ENCODE data around the gene KLB. TPM values are rescaled to one million over a fixed set of nuclear protein-coding genes. Genes with fewer than 3 reads are reported as not detected.

KLB gene
- total RNA-seq, 1 experiment from 2014 or later, result not detected

GRCh38 chr4:39464886-39465501, 58.3 kb downstream of the KLB start:
- Histone ChIP-seq H3K27me3 (ENCODE audit: insufficient read depth, low read depth) (no peaks in the 10 kb centered on the region), H3K4me2 (no peak overlapping the region), H3K9me2 (ENCODE audit: insufficient read depth) (no peaks in the 10 kb centered on the region), H3F3A (ENCODE audit: insufficient read depth, low read depth) (peaks cover 28% of the 10 kb centered on the region; the same call in 1 of the 2 replicates), H4K20me1 (ENCODE audit: insufficient read depth) (no peaks in the 10 kb centered on the region), H2AFZ (no peak overlapping the region), H3K4me1 (replicated peaks; ENCODE audit: insufficient read depth) (peaks cover 16% of the 10 kb centered on the region), H3K36me3 (ENCODE audit: low read depth) (peaks cover 24% of the 10 kb centered on the region), H3K79me2 (ENCODE audit: low read depth) (peaks cover 11% of the 10 kb centered on the region), H3K27ac (no peak overlapping the region), H3K9me3 (ENCODE audit: insufficient read depth, low read depth) (no peaks in the 10 kb centered on the region), H3K4me3 (no peak overlapping the region)
- POLR2A ChIA-PET (ENCODE audit: unreplicated experiment), result no interaction called here
- intact Hi-C loops (cut with micrococcal nuclease; ENCODE audit: unreplicated experiment), result loop anchor here (5.0 kb wide), 3 partner anchors 62 to 592 kb away; partner anchors contain the start of genes N4BP2, SMIM14 and UGDH
- CTCF ChIA-PET, result interaction anchor here (0.6 kb wide), 1 partner anchor 18 kb away, joined by 4 read pairs; no protein-coding TSS in a partner anchor
- no TSS peak for BruUV-seq (replicated peaks)
- DNase-seq, result no peak
- no peak for TF ChIP-seq EZH2 (IDR thresholded peaks at IDR 0.05; ENCODE audit: low read depth)
- TF ChIP-seq, protein P1, sequence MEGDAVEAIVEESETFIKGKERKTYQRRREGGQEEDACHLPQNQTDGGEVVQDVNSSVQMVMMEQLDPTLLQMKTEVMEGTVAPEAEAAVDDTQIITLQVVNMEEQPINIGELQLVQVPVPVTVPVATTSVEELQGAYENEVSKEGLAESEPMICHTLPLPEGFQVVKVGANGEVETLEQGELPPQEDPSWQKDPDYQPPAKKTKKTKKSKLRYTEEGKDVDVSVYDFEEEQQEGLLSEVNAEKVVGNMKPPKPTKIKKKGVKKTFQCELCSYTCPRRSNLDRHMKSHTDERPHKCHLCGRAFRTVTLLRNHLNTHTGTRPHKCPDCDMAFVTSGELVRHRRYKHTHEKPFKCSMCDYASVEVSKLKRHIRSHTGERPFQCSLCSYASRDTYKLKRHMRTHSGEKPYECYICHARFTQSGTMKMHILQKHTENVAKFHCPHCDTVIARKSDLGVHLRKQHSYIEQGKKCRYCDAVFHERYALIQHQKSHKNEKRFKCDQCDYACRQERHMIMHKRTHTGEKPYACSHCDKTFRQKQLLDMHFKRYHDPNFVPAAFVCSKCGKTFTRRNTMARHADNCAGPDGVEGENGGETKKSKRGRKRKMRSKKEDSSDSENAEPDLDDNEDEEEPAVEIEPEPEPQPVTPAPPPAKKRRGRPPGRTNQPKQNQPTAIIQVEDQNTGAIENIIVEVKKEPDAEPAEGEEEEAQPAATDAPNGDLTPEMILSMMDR (conservative IDR thresholded peaks at IDR 0.05), result no peak; the same call in 1 of the 2 replicates

- intact Hi-C loops (cut with micrococcal nuclease; ENCODE audit: unreplicated experiment), result loop anchor here (5.0 kb wide), 3 partner anchors 61 to 591 kb away; partner anchors contain the start of genes N4BP2, SMIM14 and UGDH
- Histone ChIP-seq H3K27me3 (ENCODE audit: insufficient read depth, low read depth) (no peaks in the 10 kb centered on the region), H3K9me2 (ENCODE audit: insufficient read depth) (no peaks in the 10 kb centered on the region), H2AFZ (no peak overlapping the region), H4K20me1 (ENCODE audit: insufficient read depth) (no peaks in the 10 kb centered on the region), H3K79me2 (ENCODE audit: low read depth) (no peaks in the 10 kb centered on the region), H3K4me3 (no peak overlapping the region), H3K36me3 (ENCODE audit: low read depth) (peaks cover 18% of the 10 kb centered on the region), H3F3A (ENCODE audit: insufficient read depth, low read depth) (peaks cover 17% of the 10 kb centered on the region; the same call in 1 of the 2 replicates), H3K4me2 (peak overlapping the region; percentile 19; the same call in 1 of the 2 replicates), H3K9me3 (ENCODE audit: insufficient read depth, low read depth) (no peaks in the 10 kb centered on the region), H3K27ac (peak overlapping the region; percentile 57), H3K4me1 (replicated peaks; ENCODE audit: insufficient read depth) (peaks cover 9% of the 10 kb centered on the region)
- POLR2A ChIA-PET (ENCODE audit: unreplicated experiment), result interaction anchor here (0.5 to 0.6 kb wide), 2 partner anchors 15 to 1396 kb away, joined by 3 to 8 read pairs; no protein-coding TSS in a partner anchor
- BruUV-seq (replicated peaks), result no TSS peak
- CTCF ChIA-PET, result interaction anchor here (0.6 kb wide), 1 partner anchor 29 kb away, joined by 4 read pairs; no protein-coding TSS in a partner anchor
- no peak for TF ChIP-seq EZH2 (IDR thresholded peaks at IDR 0.05; ENCODE audit: low read depth)
- TF ChIP-seq, protein P1 (conservative IDR thresholded peaks at IDR 0.05), result no peak
- DNase-seq, result no peak
Measured at GRCh38 chr4:39466747-39467146, 60.0 kb downstream of the KLB start.

DNA sequence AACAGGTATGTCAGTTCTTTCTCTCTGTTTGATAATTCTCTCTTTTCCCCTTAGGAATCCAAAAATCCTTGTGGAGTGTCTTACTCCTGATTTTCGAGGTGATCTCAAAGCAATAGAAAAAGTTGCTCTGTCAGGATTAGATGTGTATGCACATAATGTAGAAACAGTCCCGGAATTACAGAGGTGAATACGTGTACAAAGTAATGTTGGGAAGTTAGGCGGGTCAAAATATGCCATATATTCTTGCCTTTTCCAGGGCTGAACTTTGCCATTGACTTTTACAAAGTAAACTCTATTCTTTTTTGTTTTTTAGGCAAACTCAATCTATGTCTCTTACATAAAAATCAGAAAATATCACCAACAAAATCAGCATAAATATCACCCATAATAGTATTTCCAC, 60.7 kb downstream of the KLB start:
- H3K27ac ChIP-seq, result peak overlapping the region; percentile 57; the same call in 1 of the 2 replicates
- no peak overlapping the region for H3K4me3 ChIP-seq
- no peaks in the 10 kb centered on the region for H3K27me3 ChIP-seq (ENCODE audit: insufficient read depth, low read depth)
- intact Hi-C loops (cut with micrococcal nuclease; ENCODE audit: unreplicated experiment), result loop anchor here (5.0 kb wide), 3 partner anchors 60 to 590 kb away; partner anchors contain the start of genes N4BP2, SMIM14 and UGDH
- no peak overlapping the region for H2AFZ ChIP-seq
- H3K4me1 ChIP-seq (replicated peaks; ENCODE audit: insufficient read depth), result peaks cover 9% of the 10 kb centered on the region
- no peak overlapping the region for H3K4me2 ChIP-seq
- H3K9me2 ChIP-seq (ENCODE audit: insufficient read depth), result no peaks in the 10 kb centered on the region
- peaks cover 20% of the 10 kb centered on the region for H3K36me3 ChIP-seq (ENCODE audit: low read depth)
- ChIA-PET POLR2A (ENCODE audit: unreplicated experiment) (interaction anchor here (0.5 kb wide), 1 partner anchor 15 kb away, joined by 8 read pairs; no protein-coding TSS in a partner anchor), CTCF (no interaction called here)
- TF ChIP-seq EZH2 (IDR thresholded peaks at IDR 0.05; ENCODE audit: low read depth), result no peak
- TF ChIP-seq, protein P1 (conservative IDR thresholded peaks at IDR 0.05), result no peak
- DNase-seq, result no peak
- no TSS peak for BruUV-seq (replicated peaks)
- H3K9me3 ChIP-seq (ENCODE audit: insufficient read depth, low read depth), result no peaks in the 10 kb centered on the region
- no peaks in the 10 kb centered on the region for H3K79me2 ChIP-seq (ENCODE audit: low read depth)
- peaks cover 17% of the 10 kb centered on the region; the same call in 1 of the 2 replicates for H3F3A ChIP-seq (ENCODE audit: insufficient read depth, low read depth)
- H4K20me1 ChIP-seq (ENCODE audit: insufficient read depth), result no peaks in the 10 kb centered on the region

All from PC-9 (cell line).